Stomach (tissue), 4 donors: ENCODE results near the gene ITPRIPL2.

Experiments used
- EP300 ChIP-seq: sonication (generic); formaldehyde crosslinking; IDR thresholded peaks from one replicate; pipeline ENCODE4 v1.6.1; 2017; ENCODE audit warnings: antibody characterized with exemption
- POLR2AphosphoS5 ChIP-seq, 3 donors: sonication (generic); formaldehyde crosslinking; IDR thresholded peaks; one replicate each; pipeline ENCODE4 v1.6.1; 2016; ENCODE audit warnings: antibody characterized with exemption in 3 of 3

DNA sequence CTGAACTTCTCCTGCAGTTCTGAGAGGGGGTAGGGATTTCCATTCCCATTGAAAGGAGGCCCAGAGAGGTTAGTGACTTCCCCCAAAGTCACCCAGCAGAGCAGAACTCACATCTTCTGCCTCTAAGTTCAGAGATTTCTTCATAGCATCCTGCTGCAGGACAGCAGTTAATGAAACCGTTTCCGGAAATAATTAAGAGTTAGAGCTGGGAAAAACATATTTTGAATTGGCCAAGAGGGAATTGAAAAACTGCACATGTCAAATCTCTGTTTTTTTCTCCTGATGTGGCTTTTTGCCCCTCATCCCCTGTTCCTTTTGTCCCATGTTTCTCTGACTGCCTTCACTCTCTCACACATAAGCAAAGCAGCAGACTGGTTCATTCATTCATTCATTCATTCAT is 26.6 kb downstream of the ITPRIPL2 start:
- TF ChIP-seq POLR2AphosphoS5 (IDR thresholded peaks at IDR 0.05) (no peak), EP300 (no peak)
